Neural cell (in vitro differentiated cells): ENCODE measurements around the gene CTDP1. TPM values are rescaled to one million over a fixed set of nuclear protein-coding genes. Genes with fewer than 3 reads are reported as not detected.

ENCODE experiments used
- H2AFZ ChIP-seq: fragments of 200-600, 300-800 bp; sonication (generic), shearing (Covaris generic); 2 replicates; pipeline ENCODE4 v1.6.0; 2014; ENCODE audit warnings: low read depth, mild to moderate bottlenecking, antibody characterized with exemption, low read length, moderate library complexity
- H3F3A ChIP-seq: fragments of 200-600 bp; shearing (Covaris generic); 2 replicates; pipeline ENCODE4 v1.6.1; 2016; ENCODE audit warnings: mild to moderate bottlenecking, moderate library complexity, mixed read lengths, antibody characterized with exemption, low read length; ENCODE audit not compliant: insufficient read depth, poor library complexity, severe bottlenecking
- H3K27ac ChIP-seq: fragments of 200-600, 300-800 bp; sonication (generic), shearing (Covaris generic); 2 replicates; pipeline ENCODE4 v1.5.1; 2014; ENCODE audit warnings: mild to moderate bottlenecking, low read length, moderate library complexity
- H3K27me3 ChIP-seq: fragments of 300-800, 200-600 bp; sonication (generic), shearing (Covaris generic); 2 replicates; pipeline ENCODE4 v1.6.0; 2014; ENCODE audit warnings: mild to moderate bottlenecking, low read depth, low read length, moderate library complexity; ENCODE audit not compliant: insufficient read depth
- H3K36me3 ChIP-seq: fragments of 300-800, 200-600 bp; sonication (generic), shearing (Covaris generic); 2 replicates; pipeline ENCODE4 v1.5.1; 2014; ENCODE audit warnings: mild to moderate bottlenecking, antibody characterized with exemption, low read length, moderate library complexity; ENCODE audit not compliant: insufficient read depth
- H3K4me2 ChIP-seq: fragments of 300-800, 200-600 bp; sonication (generic), shearing (Covaris generic); 2 replicates; pipeline ENCODE4 v1.6.0; 2014; ENCODE audit warnings: mild to moderate bottlenecking, low read length
- H3K4me3 ChIP-seq: fragments of 300-800, 200-600 bp; sonication (generic), shearing (Covaris generic); 2 replicates; pipeline ENCODE4 v1.5.1; 2014; ENCODE audit warnings: mild to moderate bottlenecking, low read length, moderate library complexity
- H3K79me2 ChIP-seq: fragments of 200-600 bp; shearing (Covaris generic); replicated peaks from 2 replicates; pipeline ENCODE4 v1.6.0; 2014; ENCODE audit warnings: mild to moderate bottlenecking, low read length, moderate library complexity; ENCODE audit not compliant: insufficient read depth
- H3K9ac ChIP-seq: fragments of 300-800, 200-600 bp; sonication (generic), shearing (Covaris generic); 2 replicates; pipeline ENCODE4 v1.6.1; 2016; ENCODE audit warnings: mild to moderate bottlenecking, low read length, mixed read lengths
- H3K9me2 ChIP-seq: fragments of 200-600 bp; shearing (Covaris generic); 2 replicates; pipeline ENCODE4 v1.6.1; 2016; ENCODE audit warnings: mild to moderate bottlenecking, low read length, mixed read lengths; ENCODE audit not compliant: insufficient read depth
- H3K9me3 ChIP-seq: fragments of 200-600, 300-800 bp; sonication (generic), shearing (Covaris generic); 2 replicates; pipeline ENCODE4 v1.6.1; 2016; ENCODE audit warnings: mild to moderate bottlenecking, mixed run types, low read length, moderate library complexity, mixed read lengths
- H4K20me1 ChIP-seq: fragments of 200-600 bp; shearing (Covaris generic); 2 replicates; pipeline ENCODE4 v1.6.1; 2016; ENCODE audit warnings: mild to moderate bottlenecking, mixed run types; ENCODE audit not compliant: insufficient read depth
- CTCF ChIP-seq: fragments of 450-650 bp; IDR thresholded peaks from 2 replicates; pipeline ENCODE4 v1.5.1; 2014; ENCODE audit warnings: antibody characterized with exemption, mild to moderate bottlenecking, moderate library complexity; ENCODE audit not compliant: poor library complexity, severe bottlenecking
- EP300 ChIP-seq: fragments of 450-650 bp; conservative IDR thresholded peaks from 2 replicates; pipeline ENCODE4 v1.6.1; 2014; ENCODE audit warnings: antibody characterized with exemption, mild to moderate bottlenecking, moderate library complexity; ENCODE audit not compliant: poor library complexity, severe bottlenecking
- EZH2 ChIP-seq: fragments of 200-600, 300-800 bp; shearing (Covaris generic), sonication (generic); IDR thresholded peaks from 2 replicates; pipeline ENCODE4 v1.6.1; 2014; ENCODE audit warnings: antibody characterized with exemption, low read length, borderline replicate concordance, mild to moderate bottlenecking; ENCODE audit not compliant: insufficient read depth, poor library complexity, severe bottlenecking
- MXI1 ChIP-seq: fragments of 450-650 bp; conservative IDR thresholded peaks from 2 replicates; pipeline ENCODE4 v1.6.1; 2014; ENCODE audit warnings: antibody characterized with exemption, mild to moderate bottlenecking; ENCODE audit not compliant: poor library complexity, severe bottlenecking
- POLR2AphosphoS5 ChIP-seq: IDR thresholded peaks from 2 replicates; pipeline ENCODE4 v1.6.1; 2012
- RAD21 ChIP-seq: fragments of 450-650 bp; conservative IDR thresholded peaks from 2 replicates; pipeline ENCODE4 v1.6.1; 2014; ENCODE audit warnings: antibody characterized with exemption, mild to moderate bottlenecking, moderate library complexity
- SMC3 ChIP-seq: fragments of 450-650 bp; conservative IDR thresholded peaks from 2 replicates; pipeline ENCODE4 v1.6.1; 2014; ENCODE audit warnings: antibody characterized with exemption, mild to moderate bottlenecking, moderate library complexity; ENCODE audit not compliant: poor library complexity
- TAF1 ChIP-seq: IDR thresholded peaks from 2 replicates; pipeline ENCODE4 v1.6.1; 2012; ENCODE audit warnings: low read depth
- polyA plus RNA-seq: library from polyadenylated mRNA; depleted of rRNA; stranded (reverse); fragments of >200 nt; gene quantifications from 2 replicates; pipeline ENCODE4 v1.2.3, GENCODE V29; 2014
- TF ChIP-seq, protein P1 (sequence below): IDR thresholded peaks from 2 replicates; pipeline ENCODE4 v1.6.1; 2012; ENCODE audit warnings: borderline replicate concordance

Gene CTDP1
- polyA plus RNA-seq, 1 donor from 2014 or later = 22.3 TPM

GRCh38 chr18:79658366-79658765 is 21.2 kb upstream of the CTDP1 start:
- H3K9me2 ChIP-seq = no peaks in the 10 kb centered on the region
- H3K4me2 ChIP-seq = no peak overlapping the region
- no peak overlapping the region for H3K4me3 ChIP-seq
- no peak for TF ChIP-seq SMC3
- TF ChIP-seq EZH2 = no peak
- no peak for TF ChIP-seq CTCF
- no peak for TF ChIP-seq POLR2AphosphoS5
- no peak for TF ChIP-seq TAF1
- TF ChIP-seq MXI1 = no peak
- TF ChIP-seq RAD21 = no peak
- no peak for TF ChIP-seq EP300
- TF ChIP-seq, protein P1, sequence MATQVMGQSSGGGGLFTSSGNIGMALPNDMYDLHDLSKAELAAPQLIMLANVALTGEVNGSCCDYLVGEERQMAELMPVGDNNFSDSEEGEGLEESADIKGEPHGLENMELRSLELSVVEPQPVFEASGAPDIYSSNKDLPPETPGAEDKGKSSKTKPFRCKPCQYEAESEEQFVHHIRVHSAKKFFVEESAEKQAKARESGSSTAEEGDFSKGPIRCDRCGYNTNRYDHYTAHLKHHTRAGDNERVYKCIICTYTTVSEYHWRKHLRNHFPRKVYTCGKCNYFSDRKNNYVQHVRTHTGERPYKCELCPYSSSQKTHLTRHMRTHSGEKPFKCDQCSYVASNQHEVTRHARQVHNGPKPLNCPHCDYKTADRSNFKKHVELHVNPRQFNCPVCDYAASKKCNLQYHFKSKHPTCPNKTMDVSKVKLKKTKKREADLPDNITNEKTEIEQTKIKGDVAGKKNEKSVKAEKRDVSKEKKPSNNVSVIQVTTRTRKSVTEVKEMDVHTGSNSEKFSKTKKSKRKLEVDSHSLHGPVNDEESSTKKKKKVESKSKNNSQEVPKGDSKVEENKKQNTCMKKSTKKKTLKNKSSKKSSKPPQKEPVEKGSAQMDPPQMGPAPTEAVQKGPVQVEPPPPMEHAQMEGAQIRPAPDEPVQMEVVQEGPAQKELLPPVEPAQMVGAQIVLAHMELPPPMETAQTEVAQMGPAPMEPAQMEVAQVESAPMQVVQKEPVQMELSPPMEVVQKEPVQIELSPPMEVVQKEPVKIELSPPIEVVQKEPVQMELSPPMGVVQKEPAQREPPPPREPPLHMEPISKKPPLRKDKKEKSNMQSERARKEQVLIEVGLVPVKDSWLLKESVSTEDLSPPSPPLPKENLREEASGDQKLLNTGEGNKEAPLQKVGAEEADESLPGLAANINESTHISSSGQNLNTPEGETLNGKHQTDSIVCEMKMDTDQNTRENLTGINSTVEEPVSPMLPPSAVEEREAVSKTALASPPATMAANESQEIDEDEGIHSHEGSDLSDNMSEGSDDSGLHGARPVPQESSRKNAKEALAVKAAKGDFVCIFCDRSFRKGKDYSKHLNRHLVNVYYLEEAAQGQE = no peak
- no peak overlapping the region for H2AFZ ChIP-seq
- H3K9me3 ChIP-seq = no peaks in the 10 kb centered on the region
- H3K36me3 ChIP-seq = no peaks in the 10 kb centered on the region
- H3K27ac ChIP-seq = no peak overlapping the region
- no peaks in the 10 kb centered on the region for H4K20me1 ChIP-seq
- H3F3A ChIP-seq = no peaks in the 10 kb centered on the region
- H3K9ac ChIP-seq = no peak overlapping the region
- H3K27me3 ChIP-seq = no peaks in the 10 kb centered on the region
- H3K79me2 ChIP-seq = no peaks in the 10 kb centered on the region

DNA sequence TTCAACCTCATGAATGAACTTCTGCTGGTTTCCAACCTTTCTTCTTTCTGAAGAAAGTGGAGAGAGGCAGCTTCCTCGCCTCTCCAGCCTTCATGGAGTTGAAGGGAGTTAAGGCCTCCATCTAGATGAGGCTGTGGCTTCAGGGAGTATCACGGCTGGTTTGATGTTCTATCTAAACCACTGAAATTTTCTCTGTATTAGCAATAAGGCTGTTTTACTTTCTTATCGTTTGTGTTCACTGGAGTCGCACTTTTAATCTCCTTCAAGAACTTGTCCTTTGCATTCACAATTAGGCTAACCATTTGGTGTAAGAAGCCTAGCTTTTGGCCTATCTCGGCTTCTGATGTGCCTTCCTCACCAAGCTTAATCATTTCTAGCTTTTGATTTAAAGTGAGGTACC is 19.9 kb upstream of the CTDP1 start:
- no peak overlapping the region for H2AFZ ChIP-seq
- H3K4me2 ChIP-seq = no peak overlapping the region
- H3K27me3 ChIP-seq = no peaks in the 10 kb centered on the region
- no peaks in the 10 kb centered on the region for H3K9me3 ChIP-seq
- no peak overlapping the region for H3K4me3 ChIP-seq
- no peaks in the 10 kb centered on the region for H3K9me2 ChIP-seq
- no peaks in the 10 kb centered on the region for H3K79me2 ChIP-seq
- H3K36me3 ChIP-seq = no peaks in the 10 kb centered on the region
- TF ChIP-seq POLR2AphosphoS5 (no peak), TAF1 (no peak), EP300 (no peak), CTCF (no peak), RAD21 (no peak), SMC3 (no peak), MXI1 (no peak), EZH2 (no peak)
- TF ChIP-seq, protein P1 = no peak
- H3F3A ChIP-seq = no peaks in the 10 kb centered on the region
- no peaks in the 10 kb centered on the region for H4K20me1 ChIP-seq
- no peak overlapping the region for H3K9ac ChIP-seq
- no peak overlapping the region for H3K27ac ChIP-seq
